ENCODE results near the gene ANGPTL4.

DNA sequence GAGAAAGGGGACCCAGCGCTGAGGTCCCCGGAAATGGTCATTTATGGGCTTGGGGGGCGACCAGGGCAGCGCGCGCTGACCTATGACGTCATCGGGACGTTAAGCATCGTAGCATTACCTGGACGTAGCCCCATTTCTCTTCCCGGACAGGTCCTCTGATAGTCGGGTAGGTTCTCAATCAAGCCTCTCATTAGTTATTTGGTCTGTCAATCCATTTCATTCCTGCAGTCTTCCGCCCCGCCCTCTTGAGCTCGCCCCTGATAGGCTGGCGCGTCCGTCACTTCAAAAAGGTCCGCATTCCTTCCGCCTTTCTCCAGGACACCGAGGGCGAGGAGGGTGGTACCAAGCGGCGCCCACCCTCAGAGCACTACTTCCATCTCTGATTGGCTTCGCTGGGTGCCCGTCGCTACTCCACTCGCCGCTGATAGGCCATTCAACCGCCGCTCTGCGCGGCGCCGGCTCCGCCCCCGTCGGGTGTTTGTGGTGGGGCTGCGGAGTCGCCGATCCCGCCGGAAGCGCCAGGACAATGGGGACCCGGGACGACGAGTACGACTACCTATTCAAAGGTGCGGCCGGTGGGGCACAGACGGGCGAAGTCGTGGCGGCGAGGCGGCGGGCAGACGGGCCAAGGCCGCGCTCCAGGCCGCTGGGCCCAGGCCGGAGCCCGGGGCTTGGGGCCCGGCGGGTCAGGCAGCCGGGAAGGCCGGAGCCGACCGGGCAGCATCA, 26.1 kb downstream of the ANGPTL4 start, which contains the start of gene RAB11B:
- TF ChIP-seq, protein P1, sequence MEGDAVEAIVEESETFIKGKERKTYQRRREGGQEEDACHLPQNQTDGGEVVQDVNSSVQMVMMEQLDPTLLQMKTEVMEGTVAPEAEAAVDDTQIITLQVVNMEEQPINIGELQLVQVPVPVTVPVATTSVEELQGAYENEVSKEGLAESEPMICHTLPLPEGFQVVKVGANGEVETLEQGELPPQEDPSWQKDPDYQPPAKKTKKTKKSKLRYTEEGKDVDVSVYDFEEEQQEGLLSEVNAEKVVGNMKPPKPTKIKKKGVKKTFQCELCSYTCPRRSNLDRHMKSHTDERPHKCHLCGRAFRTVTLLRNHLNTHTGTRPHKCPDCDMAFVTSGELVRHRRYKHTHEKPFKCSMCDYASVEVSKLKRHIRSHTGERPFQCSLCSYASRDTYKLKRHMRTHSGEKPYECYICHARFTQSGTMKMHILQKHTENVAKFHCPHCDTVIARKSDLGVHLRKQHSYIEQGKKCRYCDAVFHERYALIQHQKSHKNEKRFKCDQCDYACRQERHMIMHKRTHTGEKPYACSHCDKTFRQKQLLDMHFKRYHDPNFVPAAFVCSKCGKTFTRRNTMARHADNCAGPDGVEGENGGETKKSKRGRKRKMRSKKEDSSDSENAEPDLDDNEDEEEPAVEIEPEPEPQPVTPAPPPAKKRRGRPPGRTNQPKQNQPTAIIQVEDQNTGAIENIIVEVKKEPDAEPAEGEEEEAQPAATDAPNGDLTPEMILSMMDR (conservative IDR thresholded peaks at IDR 0.05; ENCODE audit: low read length): no peak
- no peak for TF ChIP-seq EZH2phosphoT487 (IDR thresholded peaks at IDR 0.05; ENCODE audit: borderline replicate concordance)
